ENCODE measurements around the gene RARB.

Gene RARB

DNA sequence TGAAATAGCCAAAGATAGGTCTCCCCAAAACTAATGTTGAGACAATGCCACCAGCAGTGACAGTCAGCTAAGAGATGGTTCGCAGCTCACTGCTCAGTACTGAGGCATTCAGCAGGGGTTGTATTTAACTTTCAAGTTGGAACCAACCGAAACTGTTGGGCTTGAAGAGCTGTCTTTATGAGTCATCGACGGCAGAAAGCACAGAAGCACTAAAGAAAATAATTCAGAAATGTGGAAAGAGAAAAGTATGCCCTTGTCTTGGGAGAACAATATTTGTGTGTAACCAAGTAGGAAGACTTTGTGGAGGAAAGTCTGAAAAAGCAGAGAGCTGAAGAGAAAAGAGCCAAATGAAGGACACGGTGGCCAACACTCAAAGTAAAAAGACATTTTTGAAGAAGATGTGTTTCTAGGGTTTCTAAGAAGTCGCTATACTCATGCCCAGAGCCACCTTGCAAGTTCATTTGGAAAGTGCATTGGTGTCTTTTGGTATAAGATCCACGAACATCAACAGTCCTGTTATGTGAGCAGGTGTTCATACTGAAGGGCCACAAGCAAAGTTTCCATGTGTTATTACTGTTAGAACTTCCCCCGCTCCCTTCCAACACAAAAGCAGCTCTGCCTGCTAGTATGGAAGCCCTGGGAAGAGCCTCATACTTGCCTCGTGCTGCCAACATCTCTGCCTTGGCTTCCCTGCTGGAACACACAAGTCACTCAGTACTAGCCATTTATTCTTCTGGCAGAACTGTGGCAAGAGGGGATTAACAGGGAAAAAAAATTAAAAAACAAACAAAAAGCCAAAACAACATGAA is 4.1 kb upstream of the RARB start:
- no peak for DNase-seq (ENCODE audit: low read depth in 2 of 2)

DNA sequence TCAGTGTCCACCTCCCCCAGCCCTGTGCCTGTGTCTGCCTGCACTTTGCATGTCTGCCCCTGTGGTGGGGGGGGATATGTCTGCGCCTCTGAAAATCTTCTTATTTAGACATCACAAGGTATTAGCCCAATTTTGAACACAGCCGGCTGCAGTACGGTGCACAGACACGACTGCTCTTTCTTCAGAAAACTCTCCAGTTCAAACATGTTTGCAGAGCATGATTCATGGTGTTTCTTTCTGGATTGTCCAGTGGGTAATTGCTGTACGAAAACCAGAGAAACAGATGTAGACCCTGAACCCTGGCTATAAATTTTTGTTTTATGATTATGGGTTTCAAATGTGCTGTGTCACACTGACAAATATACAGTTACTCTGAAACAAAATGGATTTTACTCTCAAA is 3.4 kb upstream of the RARB start:
- no peak for DNase-seq (ENCODE audit: low read depth in 2 of 2)

DNA sequence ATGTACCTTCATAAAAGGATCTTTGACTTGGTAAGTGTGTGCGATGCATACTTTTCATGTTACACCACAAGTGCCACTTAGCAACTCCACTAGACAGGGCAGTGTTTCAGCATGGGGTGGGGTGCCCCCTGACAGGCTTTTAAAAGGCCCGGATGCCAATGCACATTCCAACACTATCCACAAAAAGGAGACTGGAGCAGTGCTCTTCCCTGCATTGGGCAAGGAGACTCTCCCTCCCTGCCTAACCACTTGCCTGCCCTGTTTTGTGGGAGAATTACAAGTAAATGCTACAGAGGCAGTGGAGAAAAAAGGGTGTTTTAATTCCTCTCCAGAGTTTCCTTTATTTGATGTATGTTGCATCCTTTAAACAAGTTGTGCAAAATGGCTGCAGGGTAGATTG is 1.7 kb upstream of the RARB start:
- DNase-seq (ENCODE audit: low read depth in 2 of 2) = no peak

DNA sequence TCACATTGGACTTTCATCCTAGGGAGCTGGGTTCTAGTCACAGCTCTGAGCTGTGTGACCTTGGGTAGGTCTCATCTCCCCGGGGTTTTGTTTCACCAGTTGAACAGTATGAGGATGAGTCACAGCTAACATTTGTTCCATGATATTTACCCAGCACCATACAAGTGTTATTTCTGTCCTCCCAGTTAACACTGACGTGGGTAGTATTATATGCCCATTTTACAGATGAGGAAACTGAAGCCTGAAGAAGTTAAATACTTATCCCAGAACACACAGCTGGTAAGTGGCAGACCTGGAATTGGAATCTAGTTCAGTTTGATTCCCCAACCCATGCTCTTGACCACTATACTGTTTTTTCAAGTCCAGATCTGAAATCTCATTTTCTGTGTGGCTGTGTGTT is 908 bp upstream of the RARB start:
- no peak for DNase-seq (ENCODE audit: low read depth in 2 of 2)

DNA sequence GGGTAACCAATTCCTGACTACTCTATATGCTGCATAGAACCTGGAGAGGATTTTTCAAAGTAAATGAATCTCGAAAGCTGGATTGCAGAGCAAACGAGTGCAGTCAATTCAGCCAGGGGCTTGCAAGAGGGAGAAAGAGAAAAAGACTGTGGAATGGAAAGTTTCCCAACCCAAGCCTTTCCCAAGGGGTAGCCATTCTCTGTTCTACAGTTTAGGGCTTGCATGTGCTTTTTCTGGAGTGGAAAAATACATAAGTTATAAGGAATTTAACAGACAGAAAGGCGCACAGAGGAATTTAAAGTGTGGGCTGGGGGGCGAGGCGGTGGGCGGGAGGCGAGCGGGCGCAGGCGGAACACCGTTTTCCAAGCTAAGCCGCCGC is 511 bp upstream of the RARB start:
- no peak for DNase-seq (ENCODE audit: low read depth in 2 of 2)

DNA sequence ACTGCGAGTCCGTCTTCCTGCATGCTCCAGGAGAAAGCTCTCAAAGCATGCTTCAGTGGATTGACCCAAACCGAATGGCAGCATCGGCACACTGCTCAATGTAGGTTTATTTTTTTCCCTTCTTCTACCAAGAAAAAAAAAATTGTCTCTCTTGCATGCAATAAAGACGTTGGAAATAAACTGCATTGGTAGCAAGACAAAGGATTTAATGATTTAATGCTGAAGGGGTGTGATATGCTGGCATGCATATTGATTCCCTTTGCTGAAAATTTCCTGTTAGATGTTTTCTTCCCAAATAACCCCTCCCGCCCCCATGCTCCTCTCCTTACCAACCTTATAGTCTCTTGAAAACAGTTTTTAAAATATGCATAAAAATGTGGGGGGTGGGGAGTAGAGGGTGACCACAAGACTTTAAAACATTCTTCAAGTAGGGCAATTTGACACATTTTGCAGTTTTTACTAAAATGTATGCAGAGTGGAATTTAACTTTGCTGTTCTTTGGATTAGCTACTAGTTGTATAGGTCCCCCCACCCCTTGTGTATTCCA is 799 bp downstream of the RARB start:
- no peak for DNase-seq (ENCODE audit: low read depth in 2 of 2)

DNA sequence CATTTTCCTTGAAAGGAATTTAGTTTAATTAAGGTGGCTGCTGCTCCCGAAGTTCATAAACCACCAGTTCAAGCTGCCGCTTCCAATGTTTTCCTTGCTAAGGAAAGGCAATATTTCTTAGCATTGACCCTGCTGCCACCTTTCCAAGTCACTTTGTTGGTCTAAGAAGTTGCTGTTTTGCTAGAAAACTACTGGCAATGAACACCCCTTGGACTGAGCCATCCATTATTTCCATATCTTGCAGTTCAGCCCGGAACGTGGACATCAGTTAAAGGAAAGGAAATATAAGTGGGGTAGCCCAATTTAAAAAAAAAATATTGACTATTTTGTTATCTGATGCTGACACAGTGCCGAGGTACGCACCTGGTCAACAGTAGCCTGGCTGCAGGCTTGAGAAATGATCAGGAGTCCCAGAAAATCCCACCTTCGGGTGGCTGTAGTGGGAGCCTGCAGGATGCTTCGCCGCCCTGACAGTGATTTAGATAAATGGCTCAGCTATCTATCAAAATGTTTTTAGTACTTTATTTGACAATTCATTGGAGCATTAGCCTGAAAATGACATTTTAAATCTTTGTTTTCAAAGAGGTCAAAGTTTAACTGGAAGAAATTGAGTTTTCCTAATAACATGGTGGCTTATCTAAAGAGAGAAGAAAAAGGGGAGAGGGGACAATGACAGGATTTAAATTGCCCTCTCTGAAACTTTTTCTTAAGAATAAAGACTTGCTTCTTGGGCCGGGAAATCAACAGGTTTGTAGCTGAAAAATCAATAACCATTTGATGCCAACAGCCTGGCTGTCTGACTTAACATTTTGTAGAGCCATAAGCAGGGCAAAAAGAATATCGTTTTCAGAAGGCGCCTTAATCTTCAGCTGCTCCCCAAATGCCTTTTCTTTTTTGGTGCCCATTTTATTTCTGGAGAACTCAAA is 1.6 kb downstream of the RARB start:
- DNase-seq (ENCODE audit: low read depth in 2 of 2) = no peak

DNA sequence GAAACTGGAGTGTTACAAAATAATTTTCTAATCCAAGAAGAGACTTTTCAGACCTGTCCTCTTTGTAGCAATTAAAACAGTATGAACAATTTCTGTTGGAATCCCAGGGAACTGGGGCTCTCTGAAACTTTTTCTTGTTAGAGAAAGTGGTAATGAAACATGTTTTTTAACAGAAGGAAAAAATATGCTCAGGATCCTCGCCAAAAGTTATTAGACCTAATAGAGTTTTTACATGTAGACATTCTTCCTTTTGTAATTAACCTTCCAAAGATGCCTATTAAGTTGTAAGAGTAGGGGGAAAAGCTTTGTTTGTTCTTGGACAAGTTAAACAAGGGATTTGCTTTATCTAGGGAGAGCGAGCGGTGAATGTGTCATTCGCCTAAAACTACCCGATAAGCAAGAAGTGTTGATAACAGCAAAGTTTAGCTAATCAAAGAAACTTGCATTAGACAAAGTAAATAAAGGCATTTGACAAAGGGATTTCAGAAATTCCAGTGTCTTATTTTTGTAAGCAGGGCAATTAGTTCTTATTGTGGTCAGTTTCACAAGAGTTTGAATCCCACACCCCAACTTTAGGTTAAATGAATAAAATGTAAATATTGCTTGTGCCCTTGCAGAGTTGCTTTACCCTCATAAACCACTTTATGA is 2.3 kb downstream of the RARB start:
- no peak for DNase-seq (ENCODE audit: low read depth in 2 of 2)

DNA sequence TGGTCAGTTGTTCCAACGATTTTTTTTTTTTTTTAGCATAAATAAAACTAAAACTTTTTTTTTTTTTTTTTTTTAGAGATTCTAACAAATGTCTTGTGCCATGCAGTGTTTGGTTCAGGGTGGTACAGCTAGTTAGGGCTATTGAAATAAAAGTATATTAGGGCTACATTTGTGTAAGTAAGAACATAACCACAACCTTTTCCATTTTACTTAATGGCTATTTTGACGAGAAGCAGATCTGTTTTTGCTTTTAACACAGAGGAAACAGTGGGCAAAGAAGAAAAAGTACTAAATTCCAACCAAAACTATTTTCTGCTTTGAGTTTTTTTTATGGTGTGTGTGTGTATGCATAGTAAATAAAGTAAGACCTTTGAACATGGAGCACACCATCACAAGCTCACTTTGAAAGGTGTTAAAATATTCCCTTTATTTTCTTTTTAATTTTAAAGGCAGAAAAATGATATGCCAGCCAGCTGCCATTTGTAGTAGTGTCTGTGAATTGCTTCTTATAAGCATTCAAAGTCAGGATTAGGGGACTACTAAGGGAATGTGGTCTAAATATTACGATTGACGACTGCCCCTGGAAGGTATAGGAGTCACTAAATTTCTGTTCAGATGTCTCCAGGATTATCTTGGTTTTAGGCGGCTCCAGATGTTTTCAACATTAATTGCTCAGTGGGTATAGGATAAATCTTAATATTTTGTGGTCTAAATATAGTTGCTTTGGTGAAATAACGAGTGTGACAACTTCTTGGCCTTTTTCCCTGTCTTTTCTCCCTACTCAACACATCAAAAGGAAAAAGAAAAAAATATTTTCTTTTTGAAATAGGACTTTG is 3.1 kb downstream of the RARB start:
- no peak for DNase-seq (ENCODE audit: low read depth in 2 of 2)

DNA sequence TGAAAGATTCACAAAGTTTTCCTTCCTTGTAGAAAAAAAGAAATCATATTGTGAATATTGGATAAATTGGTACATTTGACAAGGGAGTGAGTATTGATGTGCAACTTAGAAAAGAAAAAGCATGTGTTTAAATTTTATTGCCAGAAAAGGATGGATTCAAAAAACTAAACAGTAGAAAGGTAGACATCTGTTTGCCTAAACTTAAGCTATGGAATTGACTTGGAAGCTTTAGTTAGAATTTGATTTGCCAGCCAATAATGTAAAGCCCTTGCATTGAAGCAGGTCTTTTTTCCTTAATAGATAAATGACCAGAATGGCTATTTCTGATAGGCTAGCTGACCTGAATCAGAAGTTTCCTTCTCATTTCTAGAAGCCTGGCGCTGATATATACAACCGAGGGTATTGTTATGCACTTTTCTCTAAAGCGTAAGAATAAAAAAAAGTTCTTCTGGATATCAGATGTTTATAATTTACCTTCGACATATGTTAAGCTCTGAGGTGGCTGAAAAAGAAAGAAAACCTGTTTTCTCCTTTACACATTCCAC is 4.2 kb downstream of the RARB start:
- no peak for DNase-seq (ENCODE audit: low read depth in 2 of 2)

DNA sequence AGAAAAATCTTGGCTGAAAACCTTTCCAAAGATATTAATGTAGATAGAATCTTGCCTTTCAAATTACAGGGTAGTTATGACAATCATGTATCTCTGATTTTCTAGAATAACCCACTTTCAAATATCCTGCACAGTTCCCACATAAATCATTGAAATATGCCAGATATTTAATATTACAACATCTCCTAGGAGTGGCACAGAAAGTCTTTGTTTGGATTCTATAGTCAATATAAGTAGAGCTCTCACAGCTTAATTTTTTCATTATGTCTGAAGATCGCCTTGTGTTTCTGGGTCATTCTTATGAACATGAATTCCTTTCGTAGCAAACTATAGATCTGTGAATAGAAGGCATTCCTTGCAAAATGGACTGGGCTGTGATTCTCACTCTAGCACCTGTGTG is 5.0 kb downstream of the RARB start:
- no peak for DNase-seq (ENCODE audit: low read depth in 2 of 2)

DNA sequence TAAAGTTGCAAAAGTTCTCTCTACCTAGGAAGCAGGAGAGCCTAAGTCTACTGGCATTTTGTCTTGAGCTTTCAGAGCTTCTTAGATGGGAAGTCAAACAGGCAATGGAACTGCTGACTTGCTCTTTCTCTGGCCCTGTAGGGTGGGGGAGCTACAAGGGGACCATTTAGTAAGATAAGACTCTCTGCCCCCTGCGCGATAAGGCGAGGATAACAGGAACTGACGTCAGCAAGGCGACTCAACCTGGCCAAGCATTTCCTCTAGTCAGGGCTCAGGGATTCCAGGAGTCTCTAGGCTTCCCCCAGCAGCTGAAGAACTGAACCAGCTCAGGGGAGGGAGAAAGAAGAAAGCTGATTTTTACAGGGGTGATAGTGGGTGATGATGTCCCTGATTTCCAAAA is 5.8 kb downstream of the RARB start:
- DNase-seq (ENCODE audit: low read depth in 2 of 2) = no peak

DNA sequence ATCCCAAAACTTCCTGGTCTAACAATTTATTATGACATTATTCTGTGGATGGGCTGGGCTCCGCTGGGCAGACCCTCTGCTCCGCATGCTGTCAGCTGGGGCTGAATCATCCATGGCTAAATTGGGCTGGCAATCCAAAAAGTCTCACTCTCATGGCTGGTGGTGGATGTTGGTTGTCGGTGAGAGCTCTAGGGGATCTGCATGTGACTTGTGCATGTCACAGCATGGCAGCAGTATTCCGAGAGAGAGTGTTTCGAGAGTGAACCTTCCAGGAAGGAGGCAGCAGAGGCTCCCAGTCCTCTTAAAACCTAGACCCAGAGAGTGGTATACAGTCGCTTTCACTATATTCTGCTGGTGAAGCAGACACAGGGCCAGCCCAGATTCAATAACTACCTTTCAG is 9.9 kb downstream of the RARB start:
- no peak for DNase-seq (ENCODE audit: low read depth in 2 of 2)

DNA sequence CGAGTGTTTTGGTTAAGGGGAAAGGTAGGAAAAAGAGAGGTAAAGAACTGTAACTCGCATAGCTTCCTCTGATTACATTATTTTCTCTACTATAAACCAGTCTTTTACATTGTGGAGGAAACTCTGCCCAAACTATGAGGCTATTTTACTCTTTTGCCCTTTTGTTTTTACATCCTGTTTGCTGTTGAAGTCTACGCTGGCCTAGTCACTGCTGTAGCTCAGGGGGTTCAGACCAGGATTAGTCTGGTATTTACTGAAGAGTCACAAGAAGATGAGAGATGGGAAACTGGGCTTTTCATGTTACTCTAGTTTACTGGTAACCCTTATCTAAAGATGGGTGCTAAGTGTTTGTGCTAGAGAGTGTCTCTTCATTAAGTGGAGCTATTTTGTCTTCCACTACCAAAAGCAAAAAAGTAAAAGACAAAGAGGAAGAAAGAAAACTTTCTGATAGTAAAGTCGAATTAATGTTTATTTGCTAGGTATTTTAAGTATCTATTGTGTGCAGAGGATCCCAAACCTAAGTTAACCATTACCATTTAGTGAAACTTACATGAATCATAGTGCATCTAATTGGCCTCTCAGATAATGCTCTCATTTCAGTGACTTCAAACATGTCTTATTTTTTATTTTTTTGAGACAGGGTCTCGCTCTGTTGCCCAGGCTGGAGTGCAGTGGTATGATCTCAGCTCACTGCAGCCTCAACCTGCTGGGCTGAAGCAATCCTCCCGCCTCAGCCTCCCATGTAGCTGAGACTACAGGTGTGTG is 10.9 kb downstream of the RARB start:
- DNase-seq (ENCODE audit: low read depth in 2 of 2) = no peak

DNA sequence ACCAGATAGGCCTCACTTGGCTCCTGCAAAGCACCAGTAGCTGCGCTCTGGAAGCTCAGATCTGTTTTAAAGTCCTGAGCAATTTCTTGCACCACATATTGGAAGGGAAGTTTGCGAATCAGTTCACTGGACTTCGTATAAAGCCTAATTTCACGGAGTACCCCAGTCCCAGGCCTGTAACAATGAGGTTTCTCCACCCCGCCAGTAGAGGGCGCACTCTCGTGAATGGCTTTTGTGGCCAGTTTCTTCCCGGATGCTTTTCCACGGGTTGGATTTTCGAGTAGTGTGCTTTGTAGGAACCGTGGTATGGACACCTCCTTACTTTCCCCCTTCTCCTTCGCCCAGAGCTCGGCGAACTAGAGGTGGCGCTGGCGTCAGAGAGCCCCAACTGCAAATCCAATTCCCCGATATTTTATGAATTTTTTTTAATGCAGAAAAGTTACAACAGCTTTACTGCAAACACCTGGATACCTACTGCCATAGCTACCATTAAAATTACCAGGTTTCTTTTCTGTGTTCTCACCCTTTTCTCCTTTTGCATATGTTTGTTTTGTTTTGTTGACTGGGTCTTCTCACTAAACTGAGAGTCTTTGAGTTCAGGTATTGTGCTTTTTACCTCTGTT is 13.3 kb downstream of the RARB start:
- no peak for DNase-seq (ENCODE audit: low read depth in 2 of 2)

DNA sequence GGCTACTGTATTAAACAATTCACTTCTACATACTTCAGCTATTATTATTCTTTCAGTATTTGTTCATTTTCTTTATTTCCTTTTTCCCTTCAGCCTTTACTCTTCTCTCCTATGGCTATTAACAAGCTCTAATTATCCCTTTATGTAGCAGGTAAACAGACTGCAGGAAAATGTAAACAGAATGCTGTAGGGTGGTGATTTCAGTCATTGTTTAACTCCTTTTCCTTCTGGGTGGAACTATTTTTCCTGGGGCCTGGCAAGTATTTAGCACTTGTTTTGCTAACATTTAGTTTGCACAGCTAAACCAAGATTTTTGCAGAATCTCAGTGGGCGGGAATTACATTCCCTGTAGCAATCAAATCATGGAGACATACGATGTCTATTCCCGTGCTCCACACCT is 14.4 kb downstream of the RARB start:
- no peak for DNase-seq (ENCODE audit: low read depth in 2 of 2)

DNA sequence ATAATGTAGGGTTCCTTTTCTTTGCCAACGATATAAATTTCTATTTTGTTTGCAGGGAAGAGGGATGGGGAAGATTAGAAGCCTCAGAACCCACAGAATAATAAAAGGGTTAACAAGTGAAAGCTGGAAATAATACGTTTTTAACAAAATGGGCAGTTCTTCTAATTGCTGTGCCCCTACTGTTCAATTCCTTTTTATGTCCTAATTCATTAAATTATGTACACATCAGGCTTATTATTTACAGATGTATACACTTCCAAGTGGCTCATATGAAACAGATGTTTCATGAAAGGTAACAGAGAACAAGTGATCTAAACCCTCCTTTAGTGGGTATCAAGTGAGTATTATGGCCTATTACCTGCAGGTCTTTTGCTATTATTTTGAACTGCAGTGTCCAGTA is 16.2 kb downstream of the RARB start:
- no peak for DNase-seq (ENCODE audit: low read depth in 2 of 2)

DNA sequence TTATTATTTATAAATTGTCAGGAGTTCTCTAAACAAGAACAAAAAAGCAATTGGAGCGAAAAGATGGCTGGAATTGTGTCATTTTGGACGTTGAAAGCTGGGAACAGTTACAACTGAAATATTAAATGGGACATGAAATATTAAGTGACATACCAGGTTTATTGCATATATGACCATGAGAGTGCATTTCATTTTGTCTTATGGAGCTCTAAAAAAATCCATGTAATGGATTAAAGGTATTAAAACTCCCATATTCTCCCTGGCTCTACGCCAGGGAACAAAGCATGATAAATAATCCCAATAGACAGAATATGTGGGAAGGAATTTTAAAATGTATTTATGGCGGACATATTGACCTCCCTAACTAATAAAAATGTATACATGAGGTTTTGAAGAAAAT is 17.7 kb downstream of the RARB start:
- DNase-seq (ENCODE audit: low read depth in 2 of 2) = no peak

DNA sequence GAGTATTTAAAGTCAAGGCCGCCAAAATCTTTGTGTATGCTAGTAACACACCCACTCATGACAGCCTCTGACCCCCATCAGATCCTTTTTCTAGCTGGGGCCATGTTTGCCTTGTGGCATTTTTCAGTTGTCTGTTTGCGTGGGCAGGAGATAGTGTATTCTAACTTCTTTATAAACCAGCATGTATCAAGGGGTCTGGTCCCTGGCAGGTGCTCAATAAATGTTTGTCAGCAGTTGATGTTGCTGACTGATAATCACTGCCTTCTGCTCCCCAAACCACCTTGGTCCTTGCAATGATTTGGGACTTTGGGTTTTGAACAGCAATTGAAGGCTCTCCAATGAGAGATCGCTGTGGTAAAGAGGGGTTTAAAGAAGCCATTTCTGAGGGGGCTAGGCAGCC is 19.2 kb downstream of the RARB start:
- no peak for DNase-seq (ENCODE audit: low read depth in 2 of 2)

DNA sequence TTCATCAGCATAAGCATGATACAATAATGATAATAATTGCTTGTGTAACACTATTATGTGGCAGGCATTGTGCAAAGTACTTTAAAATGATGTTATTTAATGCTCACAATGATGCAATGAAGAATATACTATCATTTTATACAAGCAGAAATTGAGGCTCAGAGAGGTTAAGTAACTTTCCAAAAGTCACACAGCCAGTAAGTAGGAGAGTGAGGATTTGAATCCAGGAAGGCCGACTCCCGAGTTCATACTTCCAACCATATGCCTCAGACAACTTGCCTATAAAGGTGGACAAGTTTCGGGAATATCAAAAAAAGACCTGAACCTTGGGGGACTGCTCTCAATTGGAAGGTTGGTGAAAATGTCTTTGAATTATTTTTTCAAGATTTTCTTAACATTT is 19.9 kb downstream of the RARB start:
- no peak for DNase-seq (ENCODE audit: low read depth in 2 of 2)
